ENCODE results near the gene TNFRSF14.

DNA sequence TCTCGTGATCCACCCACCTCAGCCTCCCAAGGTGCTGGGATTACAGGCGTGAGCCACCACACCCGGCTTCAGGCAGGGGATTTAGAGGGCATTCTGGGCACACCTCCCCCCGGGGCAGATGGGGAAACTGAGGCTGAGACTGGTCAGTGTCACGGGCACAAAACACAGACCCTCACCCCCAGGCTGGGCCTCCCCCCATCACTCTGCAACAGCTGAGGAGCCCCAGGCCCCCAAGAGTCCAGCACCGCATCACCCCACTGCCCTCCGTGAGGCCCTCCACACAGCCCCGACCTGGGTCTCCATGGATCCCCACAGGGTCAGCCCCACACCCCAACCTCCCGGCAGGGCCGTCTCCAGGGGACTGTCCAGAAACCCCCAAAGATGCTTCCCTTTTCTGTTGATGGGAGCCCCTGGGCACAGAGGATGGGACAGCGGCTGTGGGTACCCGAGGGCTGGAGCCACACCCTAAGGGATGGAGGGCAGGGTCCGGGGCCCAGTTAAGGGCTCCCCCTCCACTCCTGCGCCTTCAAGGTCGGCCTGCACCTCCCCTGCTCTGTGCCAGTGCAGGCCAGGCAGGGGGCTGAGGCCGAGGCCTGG, 11.0 kb downstream of the TNFRSF14 start:
- TF ChIP-seq, protein P1, sequence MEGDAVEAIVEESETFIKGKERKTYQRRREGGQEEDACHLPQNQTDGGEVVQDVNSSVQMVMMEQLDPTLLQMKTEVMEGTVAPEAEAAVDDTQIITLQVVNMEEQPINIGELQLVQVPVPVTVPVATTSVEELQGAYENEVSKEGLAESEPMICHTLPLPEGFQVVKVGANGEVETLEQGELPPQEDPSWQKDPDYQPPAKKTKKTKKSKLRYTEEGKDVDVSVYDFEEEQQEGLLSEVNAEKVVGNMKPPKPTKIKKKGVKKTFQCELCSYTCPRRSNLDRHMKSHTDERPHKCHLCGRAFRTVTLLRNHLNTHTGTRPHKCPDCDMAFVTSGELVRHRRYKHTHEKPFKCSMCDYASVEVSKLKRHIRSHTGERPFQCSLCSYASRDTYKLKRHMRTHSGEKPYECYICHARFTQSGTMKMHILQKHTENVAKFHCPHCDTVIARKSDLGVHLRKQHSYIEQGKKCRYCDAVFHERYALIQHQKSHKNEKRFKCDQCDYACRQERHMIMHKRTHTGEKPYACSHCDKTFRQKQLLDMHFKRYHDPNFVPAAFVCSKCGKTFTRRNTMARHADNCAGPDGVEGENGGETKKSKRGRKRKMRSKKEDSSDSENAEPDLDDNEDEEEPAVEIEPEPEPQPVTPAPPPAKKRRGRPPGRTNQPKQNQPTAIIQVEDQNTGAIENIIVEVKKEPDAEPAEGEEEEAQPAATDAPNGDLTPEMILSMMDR (IDR thresholded peaks at IDR 0.05), result no peak
- TF ChIP-seq POLR2A (IDR thresholded peaks at IDR 0.05), result no peak

All from body of pancreas (tissue), 4 donors.